Liver (tissue), 9 donors: ENCODE results near the gene GPR39. TPM values are rescaled to one million over a fixed set of nuclear protein-coding genes. Genes with fewer than 3 reads are reported as not detected.

ENCODE experiments used
- DNase-seq: peaks from one replicate; pipeline ENCODE4 v3.0.0-alpha.2; 2017; ENCODE audit warnings: low spot score
- H3K27ac ChIP-seq, 2 donors: one replicate each; pipeline ENCODE4 v1.7.0; 2013; ENCODE audit warnings: inconsistent platforms in 2 of 2, low read length in 2 of 2, control low read depth in 1 of 2, low read depth in 1 of 2, mild to moderate bottlenecking in 1 of 2
- H3K27me3 ChIP-seq, 4 donors: one replicate each; pipeline versions ENCODE4 v1.6.1 to v1.7.0; 2013; ENCODE audit warnings: low read length in 3 of 4, inconsistent platforms in 1 of 4, mild to moderate bottlenecking in 1 of 4, moderate library complexity in 1 of 4; ENCODE audit not compliant: control insufficient read depth in 4 of 4, insufficient read depth in 4 of 4
- H3K36me3 ChIP-seq, 4 donors: one replicate each; pipeline versions ENCODE4 v1.6.1 to v1.7.0; 2013; ENCODE audit warnings: low read length in 3 of 4, mild to moderate bottlenecking in 3 of 4, low read depth in 1 of 4, moderate library complexity in 1 of 4; ENCODE audit not compliant: control insufficient read depth in 4 of 4, insufficient read depth in 3 of 4
- H3K4me1 ChIP-seq, 4 donors: one replicate each; pipeline versions ENCODE4 v1.6.1 to v1.7.0; 2013; ENCODE audit warnings: low read length in 3 of 4, mild to moderate bottlenecking in 3 of 4, moderate library complexity in 1 of 4; ENCODE audit not compliant: control insufficient read depth in 4 of 4, insufficient read depth in 4 of 4
- H3K4me3 ChIP-seq, 3 donors: one replicate each; pipeline versions ENCODE4 v1.6.1 to v1.7.0; 2013; ENCODE audit warnings: low read length in 3 of 3, control low read depth in 1 of 3, low read depth in 1 of 3, mild to moderate bottlenecking in 1 of 3
- H3K9ac ChIP-seq, 2 donors: one replicate each; pipeline ENCODE4 v1.7.0; 2013; ENCODE audit warnings: low read length in 2 of 2, mild to moderate bottlenecking in 2 of 2, moderate library complexity in 2 of 2, control low read depth in 1 of 2, low read depth in 1 of 2
- H3K9me3 ChIP-seq, 4 donors: one replicate each; pipeline versions ENCODE4 v1.6.1 to v1.7.0; 2013; ENCODE audit warnings: low read length in 3 of 4; ENCODE audit not compliant: control insufficient read depth in 4 of 4
- EGR1 ChIP-seq, 2 donors: IDR thresholded peaks; 2 replicates each; pipeline ENCODE4 v1.6.1; 2016 to 2018; ENCODE audit warnings: antibody characterized with exemption in 2 of 2, low read depth in 2 of 2
- FOXA1 ChIP-seq: IDR thresholded peaks from 2 replicates; pipeline ENCODE4 v1.6.1; 2016; ENCODE audit warnings: antibody characterized with exemption
- FOXA2 ChIP-seq: IDR thresholded peaks from 2 replicates; pipeline ENCODE4 v1.6.1; 2016; ENCODE audit warnings: antibody characterized with exemption
- GABPA ChIP-seq, 2 donors: IDR thresholded peaks in 1 of 2; conservative IDR thresholded peaks in 1 of 2; 2 replicates each; pipeline ENCODE4 v1.6.1; 2016; ENCODE audit warnings: antibody characterized with exemption in 2 of 2, mild to moderate bottlenecking in 1 of 2, moderate library complexity in 1 of 2
- JUND ChIP-seq, 2 donors: IDR thresholded peaks; 2 replicates each; pipeline ENCODE4 v1.6.1; 2016; ENCODE audit warnings: antibody characterized with exemption in 2 of 2
- NR2F2 ChIP-seq: IDR thresholded peaks from 2 replicates; pipeline ENCODE4 v1.6.1; 2016; ENCODE audit warnings: antibody characterized with exemption
- RAD21 ChIP-seq, 2 donors: IDR thresholded peaks; 2 replicates each; pipeline ENCODE4 v1.6.1; 2016; ENCODE audit warnings: antibody characterized with exemption in 2 of 2, mild to moderate bottlenecking in 2 of 2
- RXRA ChIP-seq, 2 donors: IDR thresholded peaks; 2 replicates each; pipeline ENCODE4 v1.6.1; 2017 to 2018; ENCODE audit warnings: antibody characterized with exemption in 2 of 2, mild to moderate bottlenecking in 1 of 2
- SP1 ChIP-seq: IDR thresholded peaks from 2 replicates; pipeline ENCODE4 v1.6.1; 2018; ENCODE audit warnings: antibody characterized with exemption, mild to moderate bottlenecking
- TAF1 ChIP-seq: conservative IDR thresholded peaks from 2 replicates; pipeline ENCODE4 v1.6.1; 2016; ENCODE audit warnings: antibody characterized with exemption, mild to moderate bottlenecking
- YY1 ChIP-seq: IDR thresholded peaks from 2 replicates; pipeline ENCODE4 v1.6.1; 2016; ENCODE audit warnings: antibody characterized with exemption, mild to moderate bottlenecking
- WGBS: extraction: QIAGEN DNeasy Blood & Tissue Kit; methylation state at CpG from one replicate; pipeline ENCODE4 v1.1.7; 2013; 5-methylcytosine and 5-hydroxymethylcytosine counted together
- polyA plus RNA-seq, 2 donors: library from polyadenylated mRNA; stranded (reverse) in 1 of 2; unstranded in 1 of 2; fragments of 200-250 nt in 1 of 2; fragments of >200 nt in 1 of 2; fragmentation: Nextera tagmentation in 1 of 2; extraction: Ambion mirVana in 1 of 2; gene quantifications; one replicate each; pipeline versions ENCODE4 v1.2.1 to v1.2.3, GENCODE V29; 2013 to 2015
- total RNA-seq, 2 donors: library from RNA; depleted of rRNA; stranded (reverse); fragments of >200 nt; gene quantifications; one replicate each; pipeline ENCODE4 v1.2.3, GENCODE V29; 2014
- TF ChIP-seq, protein P1 (sequence below): IDR thresholded peaks from 2 replicates; pipeline ENCODE4 v1.6.1; 2016; ENCODE audit warnings: antibody characterized with exemption, mild to moderate bottlenecking
- TF ChIP-seq, protein P2 (sequence below): IDR thresholded peaks from 2 replicates; pipeline ENCODE4 v1.6.1; 2016; ENCODE audit warnings: antibody characterized with exemption
- TF ChIP-seq, protein P3 (sequence below): fragments of 150-350 bp; IDR thresholded peaks from 2 replicates; pipeline ENCODE4 v1.5.1; 2017; ENCODE audit warnings: improper control_type of control experiment, low read depth, low read length; ENCODE audit not compliant: missing input control
- donor health status: healthy.
- donor health status: healthy.
- donor health status: healthy.
- donor health status: healthy.
- donor health status: healthy.

Gene GPR39
- total and polyA plus RNA-seq, 4 donors = 2.2 to 13.0 (median 2.8) TPM

GRCh38 chr2:132415915-132416722 lies 486 bp upstream of the GPR39 start (continued):
- TF ChIP-seq, protein P1, sequence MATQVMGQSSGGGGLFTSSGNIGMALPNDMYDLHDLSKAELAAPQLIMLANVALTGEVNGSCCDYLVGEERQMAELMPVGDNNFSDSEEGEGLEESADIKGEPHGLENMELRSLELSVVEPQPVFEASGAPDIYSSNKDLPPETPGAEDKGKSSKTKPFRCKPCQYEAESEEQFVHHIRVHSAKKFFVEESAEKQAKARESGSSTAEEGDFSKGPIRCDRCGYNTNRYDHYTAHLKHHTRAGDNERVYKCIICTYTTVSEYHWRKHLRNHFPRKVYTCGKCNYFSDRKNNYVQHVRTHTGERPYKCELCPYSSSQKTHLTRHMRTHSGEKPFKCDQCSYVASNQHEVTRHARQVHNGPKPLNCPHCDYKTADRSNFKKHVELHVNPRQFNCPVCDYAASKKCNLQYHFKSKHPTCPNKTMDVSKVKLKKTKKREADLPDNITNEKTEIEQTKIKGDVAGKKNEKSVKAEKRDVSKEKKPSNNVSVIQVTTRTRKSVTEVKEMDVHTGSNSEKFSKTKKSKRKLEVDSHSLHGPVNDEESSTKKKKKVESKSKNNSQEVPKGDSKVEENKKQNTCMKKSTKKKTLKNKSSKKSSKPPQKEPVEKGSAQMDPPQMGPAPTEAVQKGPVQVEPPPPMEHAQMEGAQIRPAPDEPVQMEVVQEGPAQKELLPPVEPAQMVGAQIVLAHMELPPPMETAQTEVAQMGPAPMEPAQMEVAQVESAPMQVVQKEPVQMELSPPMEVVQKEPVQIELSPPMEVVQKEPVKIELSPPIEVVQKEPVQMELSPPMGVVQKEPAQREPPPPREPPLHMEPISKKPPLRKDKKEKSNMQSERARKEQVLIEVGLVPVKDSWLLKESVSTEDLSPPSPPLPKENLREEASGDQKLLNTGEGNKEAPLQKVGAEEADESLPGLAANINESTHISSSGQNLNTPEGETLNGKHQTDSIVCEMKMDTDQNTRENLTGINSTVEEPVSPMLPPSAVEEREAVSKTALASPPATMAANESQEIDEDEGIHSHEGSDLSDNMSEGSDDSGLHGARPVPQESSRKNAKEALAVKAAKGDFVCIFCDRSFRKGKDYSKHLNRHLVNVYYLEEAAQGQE = peak; percentile 81
- TF ChIP-seq RXRA (IDR thresholded peaks at IDR 0.05) (peak; percentile 41 to 56), EGR1 (IDR thresholded peaks at IDR 0.05; ENCODE audit: low read depth in 2 of 2) (peak in 1 of 2 donors; percentile 21), SP1 (peak; percentile 80), JUND (IDR thresholded peaks at IDR 0.05) (peak; percentile 54 to 69), RAD21 (IDR thresholded peaks at IDR 0.05) (peak; percentile 48 to 49), GABPA (IDR thresholded peaks at IDR 0.05 in 1 of 2, conservative IDR thresholded peaks at IDR 0.05 in 1 of 2) (peak in 1 of 2 donors; percentile 74), YY1 (peak; percentile 68), TAF1 (peak; percentile 84)

- Histone ChIP-seq H3K9me3 (no peaks in the 10 kb centered on the region), H3K27ac (no peak overlapping the region), H3K27me3 (no peaks in the 10 kb centered on the region), H3K4me1 (peaks cover 6 to 51% (median 29%) of the 10 kb centered on the region in 4 donors), H3K36me3 (no peaks in the 10 kb centered on the region), H3K4me3 (peak overlapping the region in 1 of 3 donors; percentile 75), H3K9ac (no peak overlapping the region)
- 96% methylated on average over 30 of the region's 30 CpGs for WGBS
- no peak for DNase-seq
- TF ChIP-seq EGR1 (IDR thresholded peaks at IDR 0.05; ENCODE audit: low read depth in 2 of 2) (no peak), SP1 (no peak), YY1 (no peak), FOXA1 (no peak), NR2F2 (no peak), FOXA2 (no peak), TAF1 (no peak)
- TF ChIP-seq, protein P2, sequence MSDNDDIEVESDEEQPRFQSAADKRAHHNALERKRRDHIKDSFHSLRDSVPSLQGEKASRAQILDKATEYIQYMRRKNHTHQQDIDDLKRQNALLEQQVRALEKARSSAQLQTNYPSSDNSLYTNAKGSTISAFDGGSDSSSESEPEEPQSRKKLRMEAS = no peak
- TF ChIP-seq, protein P3, sequence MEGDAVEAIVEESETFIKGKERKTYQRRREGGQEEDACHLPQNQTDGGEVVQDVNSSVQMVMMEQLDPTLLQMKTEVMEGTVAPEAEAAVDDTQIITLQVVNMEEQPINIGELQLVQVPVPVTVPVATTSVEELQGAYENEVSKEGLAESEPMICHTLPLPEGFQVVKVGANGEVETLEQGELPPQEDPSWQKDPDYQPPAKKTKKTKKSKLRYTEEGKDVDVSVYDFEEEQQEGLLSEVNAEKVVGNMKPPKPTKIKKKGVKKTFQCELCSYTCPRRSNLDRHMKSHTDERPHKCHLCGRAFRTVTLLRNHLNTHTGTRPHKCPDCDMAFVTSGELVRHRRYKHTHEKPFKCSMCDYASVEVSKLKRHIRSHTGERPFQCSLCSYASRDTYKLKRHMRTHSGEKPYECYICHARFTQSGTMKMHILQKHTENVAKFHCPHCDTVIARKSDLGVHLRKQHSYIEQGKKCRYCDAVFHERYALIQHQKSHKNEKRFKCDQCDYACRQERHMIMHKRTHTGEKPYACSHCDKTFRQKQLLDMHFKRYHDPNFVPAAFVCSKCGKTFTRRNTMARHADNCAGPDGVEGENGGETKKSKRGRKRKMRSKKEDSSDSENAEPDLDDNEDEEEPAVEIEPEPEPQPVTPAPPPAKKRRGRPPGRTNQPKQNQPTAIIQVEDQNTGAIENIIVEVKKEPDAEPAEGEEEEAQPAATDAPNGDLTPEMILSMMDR = no peak
Observed at GRCh38 chr2:132417430-132418035, 928 bp downstream of the GPR39 start.
